ENCODE results near the gene KIN.
"Not testable (repeated sequence)": the region's sequence is repeated elsewhere in the genome, so short reads cannot be mapped to it uniquely, and the experiment has no call there.

The KIN gene

DNA sequence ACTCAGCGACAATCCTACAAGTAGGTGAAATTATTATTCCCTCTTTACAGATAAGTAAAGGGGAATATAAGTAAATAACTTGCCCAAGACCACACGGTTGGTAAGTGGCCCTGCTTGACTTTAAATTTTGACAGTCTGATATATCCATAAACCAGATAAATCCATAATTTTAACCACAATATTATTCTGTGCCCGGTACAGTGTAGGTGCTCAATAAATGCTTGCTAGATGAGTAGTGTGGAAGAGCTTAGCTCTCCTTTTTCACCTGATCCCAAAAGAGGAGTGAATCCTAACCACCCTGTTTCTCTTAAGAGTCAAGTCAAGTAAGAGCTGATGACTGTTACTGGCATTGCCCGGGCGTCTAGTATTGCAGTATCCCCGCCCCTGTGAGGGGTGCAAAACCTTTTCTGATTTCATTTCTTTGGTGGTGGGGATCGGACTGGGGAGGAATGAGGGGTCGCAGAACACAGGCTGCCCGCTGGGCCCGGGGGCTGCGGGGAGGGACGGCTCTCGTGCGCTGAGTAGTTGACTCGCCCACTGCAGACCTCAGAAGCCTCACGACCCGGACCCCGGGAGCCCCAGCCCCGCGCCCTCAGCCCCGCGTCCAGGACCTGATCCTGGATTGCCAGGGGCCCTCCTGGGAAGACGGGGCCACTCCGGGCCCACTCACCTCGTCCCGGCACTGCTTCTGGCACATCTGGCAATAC lies 490 bp downstream of the KIN start:
- DNase-seq: peak in 1 of 3 experiments; percentile 3
- Mint-ChIP-seq H3K27ac (no peak overlapping the region), H3K4me1 (ENCODE audit: low read depth in 2 of 2) (peaks cover 23 to 59% of the 10 kb centered on the region in 2 donors), H3K27me3 (no peaks in the 10 kb centered on the region), H3K36me3 (ENCODE audit: insufficient read depth) (peaks cover 10% of the 10 kb centered on the region), H3K4me3 (no peak overlapping the region), H3K9me3 (no peaks in the 10 kb centered on the region)
- ATAC-seq (replicated peaks): no peak

DNA sequence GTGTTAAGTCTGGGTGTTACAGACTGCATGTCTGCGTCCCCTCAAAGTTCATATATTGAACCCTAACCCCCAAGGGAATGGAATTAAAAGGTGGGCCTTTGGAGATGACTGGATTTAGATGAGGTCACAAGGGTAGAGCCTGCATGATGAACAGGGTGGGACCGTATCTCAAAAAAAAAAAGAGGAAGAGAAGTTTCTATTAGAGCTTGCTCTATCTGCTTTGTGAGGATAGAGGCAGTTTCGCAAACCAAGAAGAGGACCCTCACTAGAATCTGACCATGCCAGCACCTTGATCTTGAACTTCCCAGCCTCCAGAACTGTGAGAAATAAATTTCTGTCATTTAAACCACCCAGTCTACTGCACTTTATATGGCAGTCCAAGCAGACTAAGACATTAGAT lies 1.4 kb downstream of the KIN start:
- Mint-ChIP-seq H3K27me3 (no peaks in the 10 kb centered on the region), H3K4me1 (ENCODE audit: low read depth in 2 of 2) (peaks cover 23 to 50% of the 10 kb centered on the region in 2 donors), H3K9me3 (no peaks in the 10 kb centered on the region), H3K36me3 (ENCODE audit: insufficient read depth) (peaks cover 12% of the 10 kb centered on the region), H3K4me3 (no peak overlapping the region), H3K27ac (no peak overlapping the region)
- no peak for DNase-seq
- no peak for ATAC-seq (replicated peaks)

DNA sequence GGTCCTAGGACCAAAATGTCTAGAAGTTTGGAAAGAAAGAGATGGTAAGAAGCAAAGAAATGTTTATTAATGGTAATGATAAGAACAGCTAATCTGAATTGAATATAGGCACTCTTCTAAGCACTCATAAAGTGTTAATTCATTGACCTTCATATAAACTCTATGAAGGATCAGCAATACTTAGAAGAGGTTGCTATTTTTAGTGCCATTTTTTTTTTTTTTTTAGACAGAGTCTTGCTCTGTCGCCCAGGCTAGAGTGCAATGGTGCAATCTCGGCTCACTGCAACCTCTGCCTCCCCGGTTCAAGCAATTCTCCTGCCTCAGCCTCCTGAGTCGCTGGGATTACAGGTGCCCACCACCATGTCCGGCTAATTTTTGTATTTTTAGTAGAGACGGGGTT lies 5.6 kb downstream of the KIN start:
- Mint-ChIP-seq H3K4me1 (ENCODE audit: low read depth in 2 of 2) (peaks cover 13 to 33% of the 10 kb centered on the region in 2 donors), H3K36me3 (ENCODE audit: insufficient read depth) (peaks cover 50% of the 10 kb centered on the region)
- not testable (repeated sequence) for DNase-seq; ATAC-seq (replicated peaks); H3K27me3 Mint-ChIP-seq; H3K27ac Mint-ChIP-seq; H3K9me3 Mint-ChIP-seq; H3K4me3 Mint-ChIP-seq

DNA sequence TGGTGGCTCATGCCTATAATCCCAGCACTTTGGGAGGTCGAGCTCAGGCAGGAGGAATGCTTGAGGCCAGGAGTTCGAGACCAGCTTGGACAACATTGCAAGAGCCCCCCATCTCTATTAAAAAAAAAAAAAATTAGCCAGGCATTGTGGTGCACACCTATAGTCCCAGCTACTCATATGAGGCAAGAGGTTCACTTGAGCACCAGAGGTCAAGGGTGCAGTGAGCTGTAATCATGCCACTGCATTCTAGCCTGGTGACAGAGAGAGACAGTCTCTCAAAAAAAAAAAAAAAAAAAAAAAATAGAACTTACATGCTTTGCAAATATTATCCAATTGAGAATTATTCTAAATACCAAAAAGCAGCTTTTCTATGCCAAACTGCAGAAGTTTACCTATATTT lies 11.0 kb downstream of the KIN start:
- no peak overlapping the region for H3K27ac Mint-ChIP-seq
- H3K9me3 Mint-ChIP-seq: no peaks in the 10 kb centered on the region

DNA sequence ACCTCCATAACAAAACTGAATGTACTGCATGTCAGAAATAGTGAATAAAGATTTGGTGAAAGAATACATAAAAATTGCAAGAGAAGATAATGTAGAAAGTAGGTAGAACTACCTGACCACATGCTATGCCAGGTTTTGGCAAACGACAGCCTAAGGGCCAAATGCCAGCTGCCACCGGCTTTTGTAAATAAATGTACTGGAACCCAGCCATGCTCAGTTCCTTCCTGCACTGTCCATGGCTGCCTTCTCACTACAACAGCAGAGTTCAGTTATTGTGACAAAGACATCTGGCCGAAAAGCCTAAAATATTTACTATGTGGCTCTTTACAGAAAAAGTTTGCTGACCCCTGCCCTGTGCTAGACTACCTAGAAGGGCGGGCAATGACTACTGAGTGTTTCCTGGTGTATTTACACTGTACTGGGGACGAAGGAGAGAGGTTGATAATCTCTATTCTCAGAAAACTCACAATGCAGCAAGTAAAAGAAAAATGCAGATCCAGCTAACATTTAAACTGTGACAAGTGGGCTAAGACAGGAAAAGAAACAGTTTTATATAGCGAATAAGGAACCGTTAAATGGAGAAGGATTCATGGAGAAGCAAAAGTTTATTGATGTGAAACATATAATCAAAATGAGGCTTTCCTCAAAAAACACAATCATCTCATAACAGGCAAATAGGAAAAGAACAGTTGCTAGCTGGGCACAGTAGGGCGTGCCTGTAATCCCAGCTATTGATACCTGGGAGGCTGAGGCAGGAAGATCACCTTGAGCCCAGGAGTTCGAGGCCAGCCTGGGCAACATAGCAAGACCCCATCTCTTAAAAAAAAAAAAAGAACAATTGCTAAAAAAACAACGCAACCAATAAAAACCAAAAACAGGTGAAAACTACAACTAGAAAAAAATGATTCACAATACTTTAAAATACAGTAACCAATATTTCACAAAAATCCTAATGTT lies 13.7 kb downstream of the KIN start:
- no peak overlapping the region for H3K4me3 Mint-ChIP-seq
- no peak for DNase-seq
- no peaks in the 10 kb centered on the region for H3K27me3 Mint-ChIP-seq
- ATAC-seq (replicated peaks): no peak
- H3K27ac Mint-ChIP-seq: peak overlapping the region in 1 of 2 donors; percentile 49
- peaks cover 0 to 2% of the 10 kb centered on the region in 2 donors for H3K4me1 Mint-ChIP-seq (ENCODE audit: low read depth in 2 of 2)
- H3K9me3 Mint-ChIP-seq: no peaks in the 10 kb centered on the region
- H3K36me3 Mint-ChIP-seq (ENCODE audit: insufficient read depth): peaks cover 76% of the 10 kb centered on the region

More for the DNA sequence above, 11.0 kb downstream of the KIN start:
- DNase-seq: no peak
- Mint-ChIP-seq H3K36me3 (ENCODE audit: insufficient read depth) (peaks cover 86% of the 10 kb centered on the region), H3K4me1 (ENCODE audit: low read depth in 2 of 2) (peaks cover 5 to 6% of the 10 kb centered on the region in 2 donors), H3K4me3 (no peak overlapping the region), H3K27me3 (no peaks in the 10 kb centered on the region)
- ATAC-seq (replicated peaks): no peak

DNA sequence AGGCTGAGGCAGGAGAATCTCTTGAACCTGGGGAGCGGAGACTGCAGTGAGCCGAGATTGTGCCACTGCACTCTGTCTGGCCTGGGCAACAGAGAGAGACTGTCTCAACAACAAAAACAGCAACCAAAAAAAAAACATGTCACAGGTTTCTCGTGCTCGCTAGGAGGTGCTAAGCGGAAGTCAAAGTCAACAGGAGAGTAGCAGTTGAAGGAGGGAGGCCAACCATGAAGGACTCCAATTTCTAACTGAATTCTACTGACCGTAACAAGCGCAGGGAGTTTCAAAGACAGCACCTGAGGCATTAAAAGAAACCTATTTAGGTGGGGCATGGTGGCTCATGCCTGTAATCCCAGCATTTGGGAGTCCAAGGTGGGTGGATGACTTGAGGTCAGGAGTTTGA lies 19.4 kb downstream of the KIN start:
- no peak for DNase-seq
- no peaks in the 10 kb centered on the region for H3K9me3 Mint-ChIP-seq
- H3K4me3 Mint-ChIP-seq: no peak overlapping the region
- no peak overlapping the region for H3K27ac Mint-ChIP-seq
- peaks cover 76% of the 10 kb centered on the region for H3K36me3 Mint-ChIP-seq (ENCODE audit: insufficient read depth)
- no peak for ATAC-seq (replicated peaks)
- no peaks in the 10 kb centered on the region for H3K27me3 Mint-ChIP-seq
- peaks cover 0 to 5% of the 10 kb centered on the region in 2 donors for H3K4me1 Mint-ChIP-seq (ENCODE audit: low read depth in 2 of 2)

DNA sequence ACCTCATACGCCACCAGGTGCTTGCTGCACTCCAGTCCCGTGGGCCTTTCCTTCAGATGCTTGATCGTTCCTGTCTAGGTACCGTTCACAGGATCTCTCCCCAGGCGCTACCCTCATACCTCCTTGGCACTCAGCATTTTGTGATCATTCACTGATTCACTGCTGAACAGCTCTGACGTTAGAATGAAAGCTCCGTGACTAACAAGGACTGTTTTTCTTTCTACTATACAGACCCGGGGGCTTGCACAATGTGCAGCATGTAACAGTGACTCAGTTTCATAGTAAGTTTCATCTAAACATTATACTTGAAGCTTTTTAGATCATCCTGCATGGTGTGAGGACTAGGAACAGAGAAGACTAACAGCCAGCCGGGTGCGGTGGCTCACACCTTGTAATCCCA lies 20.6 kb downstream of the KIN start:
- H3K27ac Mint-ChIP-seq: no peak overlapping the region
- no peaks in the 10 kb centered on the region for H3K9me3 Mint-ChIP-seq
- DNase-seq (no peak), ATAC-seq (replicated peaks) (no peak)
- H3K27me3 Mint-ChIP-seq: no peaks in the 10 kb centered on the region
- H3K36me3 Mint-ChIP-seq (ENCODE audit: insufficient read depth): peaks cover 80% of the 10 kb centered on the region
- H3K4me1 Mint-ChIP-seq (ENCODE audit: low read depth in 2 of 2): peaks cover 0 to 5% of the 10 kb centered on the region in 2 donors
- H3K4me3 Mint-ChIP-seq: no peak overlapping the region

DNA sequence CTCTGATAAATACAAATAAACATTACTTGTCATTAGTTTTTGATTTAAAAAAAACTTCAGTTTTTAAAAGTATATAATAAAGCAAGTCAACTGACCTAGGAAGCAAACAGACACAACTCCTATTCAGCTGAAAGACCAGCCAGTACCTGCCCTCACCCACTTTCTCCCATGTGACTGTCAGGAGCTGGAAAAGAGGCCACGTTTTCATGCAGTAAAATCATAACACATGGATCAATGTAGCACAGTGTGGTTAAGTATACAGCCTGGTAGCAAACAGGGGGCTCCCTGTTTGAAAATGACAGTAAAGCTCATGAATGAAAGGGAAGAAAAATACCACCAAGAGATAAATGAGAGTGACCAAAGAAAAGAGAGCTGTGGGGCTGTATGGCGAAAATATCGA lies 21.6 kb downstream of the KIN start:
- Mint-ChIP-seq H3K36me3 (ENCODE audit: insufficient read depth) (peaks cover 82% of the 10 kb centered on the region), H3K4me1 (ENCODE audit: low read depth in 2 of 2) (peaks cover 0 to 5% of the 10 kb centered on the region in 2 donors), H3K9me3 (no peaks in the 10 kb centered on the region), H3K27ac (peak overlapping the region in 1 of 2 donors; percentile 32), H3K4me3 (no peak overlapping the region), H3K27me3 (no peaks in the 10 kb centered on the region)
- DNase-seq: no peak
- ATAC-seq (replicated peaks): no peak

DNA sequence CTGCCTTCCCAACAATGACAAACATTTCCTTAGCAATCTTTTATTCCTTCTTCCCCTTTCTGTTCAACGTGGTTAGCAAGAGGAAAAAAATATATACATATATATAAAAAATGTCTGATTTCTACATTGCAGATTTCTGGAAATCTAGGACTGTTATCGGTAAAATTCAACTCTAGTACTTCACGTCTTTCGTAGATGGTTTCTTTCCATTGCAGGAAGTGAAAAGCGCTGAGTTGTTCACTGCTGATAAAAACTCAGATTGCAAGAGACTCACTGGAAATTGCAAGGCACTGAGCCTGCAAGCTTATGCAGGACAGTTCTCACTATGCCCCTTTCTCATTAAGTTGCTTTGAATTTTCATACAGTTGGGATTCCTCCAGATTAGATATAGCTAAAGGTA lies 23.9 kb downstream of the KIN start:
- H3K27ac Mint-ChIP-seq: no peak overlapping the region
- H3K9me3 Mint-ChIP-seq: no peaks in the 10 kb centered on the region
- ATAC-seq (replicated peaks) (no peak), DNase-seq (no peak)
- no peaks in the 10 kb centered on the region for H3K27me3 Mint-ChIP-seq
- H3K4me1 Mint-ChIP-seq (ENCODE audit: low read depth in 2 of 2): peaks cover 0 to 5% of the 10 kb centered on the region in 2 donors
- H3K36me3 Mint-ChIP-seq (ENCODE audit: insufficient read depth): peaks cover 96% of the 10 kb centered on the region
- H3K4me3 Mint-ChIP-seq: no peak overlapping the region

DNA sequence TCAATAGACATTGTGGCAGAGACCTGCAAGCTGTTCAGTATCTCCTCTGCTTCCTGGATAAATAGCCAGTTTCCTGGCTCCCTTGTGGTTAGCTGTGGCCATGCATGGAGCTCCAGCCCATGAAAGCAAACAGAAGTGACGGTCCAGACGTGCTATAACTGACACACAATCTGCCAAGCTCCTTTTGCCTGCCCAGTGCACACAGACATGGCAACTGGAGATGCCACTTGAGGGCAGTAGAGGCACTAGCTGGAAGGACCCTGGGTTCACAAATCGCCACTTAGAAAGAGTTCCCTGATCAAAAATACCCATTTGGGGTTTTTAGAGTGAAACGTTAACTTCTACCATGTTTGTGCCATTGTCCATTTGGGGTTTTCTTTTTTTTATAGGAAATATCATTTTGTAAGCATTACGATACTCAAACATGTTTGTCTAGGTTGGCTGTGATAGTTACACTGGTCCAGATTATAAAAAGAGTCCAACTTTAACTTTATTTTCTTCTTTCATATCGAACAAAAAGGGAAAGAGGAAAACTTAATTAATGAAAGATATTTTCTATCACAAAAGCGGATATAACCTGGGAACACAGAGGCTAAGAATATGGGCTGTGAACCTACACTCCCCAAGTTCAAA lies 31.3 kb downstream of the KIN start:
- no peak overlapping the region for H3K4me3 Mint-ChIP-seq

DNA sequence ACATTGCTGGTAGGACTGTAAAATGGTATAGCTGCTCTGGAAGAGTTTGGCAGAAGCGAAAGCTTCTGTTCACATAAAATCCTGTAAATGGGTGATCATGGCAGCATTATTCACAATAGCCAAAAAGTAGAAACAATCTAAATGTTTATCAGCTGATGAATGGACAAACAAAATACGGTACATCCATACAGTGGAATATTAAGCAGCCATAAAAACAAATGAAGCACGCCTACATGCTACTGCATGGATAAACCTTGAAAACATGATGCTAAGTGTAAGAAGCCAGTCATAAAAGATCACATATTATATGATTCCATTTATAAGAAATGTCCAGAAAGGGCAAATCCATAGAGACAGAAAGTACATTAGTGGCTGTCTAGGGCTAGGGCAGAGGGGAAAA lies 32.7 kb downstream of the KIN start:
- Mint-ChIP-seq H3K4me1 (ENCODE audit: low read depth in 2 of 2) (no peaks in the 10 kb centered on the region), H3K9me3 (no peaks in the 10 kb centered on the region), H3K36me3 (ENCODE audit: insufficient read depth) (peaks cover 73% of the 10 kb centered on the region), H3K27me3 (no peaks in the 10 kb centered on the region), H3K27ac (no peak overlapping the region), H3K4me3 (no peak overlapping the region)
- DNase-seq (no peak), ATAC-seq (replicated peaks) (no peak)

More for the DNA sequence above, 31.3 kb downstream of the KIN start:
- H3K27ac Mint-ChIP-seq: no peak overlapping the region
- DNase-seq (no peak), ATAC-seq (replicated peaks) (no peak)
- peaks cover 82% of the 10 kb centered on the region for H3K36me3 Mint-ChIP-seq (ENCODE audit: insufficient read depth)
- H3K9me3 Mint-ChIP-seq: no peaks in the 10 kb centered on the region
- H3K27me3 Mint-ChIP-seq: no peaks in the 10 kb centered on the region
- no peaks in the 10 kb centered on the region for H3K4me1 Mint-ChIP-seq (ENCODE audit: low read depth in 2 of 2)

DNA sequence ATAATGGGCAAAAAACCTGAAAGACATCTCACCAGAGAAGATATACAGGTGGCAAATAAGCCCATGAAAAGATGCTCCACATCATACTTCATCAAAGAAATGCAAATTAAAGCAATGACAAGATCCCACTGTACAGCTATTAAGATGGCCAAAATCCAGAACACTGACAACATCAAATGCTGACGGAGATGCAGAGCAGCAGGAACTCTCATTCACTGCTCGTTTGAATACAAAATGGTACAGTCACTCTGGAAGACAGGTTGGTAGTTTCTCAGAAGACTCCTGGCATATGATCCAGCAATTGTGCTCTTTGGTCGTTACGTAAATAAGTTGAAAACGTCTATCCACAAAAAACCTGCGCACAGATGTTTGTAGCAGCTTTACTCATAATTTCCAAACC lies 35.5 kb downstream of the KIN start:
- no peak overlapping the region for H3K4me3 Mint-ChIP-seq
- H3K9me3 Mint-ChIP-seq: no peaks in the 10 kb centered on the region
- no peaks in the 10 kb centered on the region for H3K4me1 Mint-ChIP-seq (ENCODE audit: low read depth in 2 of 2)
- peak overlapping the region in 1 of 2 donors; percentile 4 for H3K27ac Mint-ChIP-seq
- DNase-seq (no peak), ATAC-seq (replicated peaks) (no peak)
- no peaks in the 10 kb centered on the region for H3K27me3 Mint-ChIP-seq
- H3K36me3 Mint-ChIP-seq (ENCODE audit: insufficient read depth): peaks cover 50% of the 10 kb centered on the region

DNA sequence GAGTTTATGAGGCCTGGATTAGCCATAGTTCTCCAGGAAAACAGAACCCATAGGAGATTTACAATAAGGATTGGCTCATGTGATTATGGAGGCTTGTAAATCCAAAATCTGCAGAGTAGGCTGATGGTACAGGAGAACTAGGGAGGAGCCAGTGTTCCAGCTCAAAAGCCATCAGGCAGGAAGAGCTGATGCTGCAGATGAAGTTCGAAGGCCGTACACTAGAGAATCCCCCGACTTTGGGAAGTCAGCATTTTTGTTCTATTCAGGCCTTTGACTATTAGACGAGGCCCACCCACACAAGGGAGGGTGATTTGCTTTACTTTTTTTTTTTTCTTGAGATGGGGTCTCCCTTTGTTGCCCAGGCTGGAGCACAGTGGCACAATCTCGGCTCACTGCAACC lies 37.6 kb downstream of the KIN start:
- ATAC-seq (replicated peaks) (no peak), DNase-seq (no peak)
- H3K27me3 Mint-ChIP-seq: no peaks in the 10 kb centered on the region
- no peaks in the 10 kb centered on the region for H3K9me3 Mint-ChIP-seq
- no peak overlapping the region for H3K27ac Mint-ChIP-seq
- peaks cover 41% of the 10 kb centered on the region for H3K36me3 Mint-ChIP-seq (ENCODE audit: insufficient read depth)
- no peak overlapping the region for H3K4me3 Mint-ChIP-seq
- no peaks in the 10 kb centered on the region for H3K4me1 Mint-ChIP-seq (ENCODE audit: low read depth in 2 of 2)

Measured in effector memory CD8-positive, alpha-beta T cell (primary cell).